ENCODE results near the gene PCGF1.

The PCGF1 gene

DNA sequence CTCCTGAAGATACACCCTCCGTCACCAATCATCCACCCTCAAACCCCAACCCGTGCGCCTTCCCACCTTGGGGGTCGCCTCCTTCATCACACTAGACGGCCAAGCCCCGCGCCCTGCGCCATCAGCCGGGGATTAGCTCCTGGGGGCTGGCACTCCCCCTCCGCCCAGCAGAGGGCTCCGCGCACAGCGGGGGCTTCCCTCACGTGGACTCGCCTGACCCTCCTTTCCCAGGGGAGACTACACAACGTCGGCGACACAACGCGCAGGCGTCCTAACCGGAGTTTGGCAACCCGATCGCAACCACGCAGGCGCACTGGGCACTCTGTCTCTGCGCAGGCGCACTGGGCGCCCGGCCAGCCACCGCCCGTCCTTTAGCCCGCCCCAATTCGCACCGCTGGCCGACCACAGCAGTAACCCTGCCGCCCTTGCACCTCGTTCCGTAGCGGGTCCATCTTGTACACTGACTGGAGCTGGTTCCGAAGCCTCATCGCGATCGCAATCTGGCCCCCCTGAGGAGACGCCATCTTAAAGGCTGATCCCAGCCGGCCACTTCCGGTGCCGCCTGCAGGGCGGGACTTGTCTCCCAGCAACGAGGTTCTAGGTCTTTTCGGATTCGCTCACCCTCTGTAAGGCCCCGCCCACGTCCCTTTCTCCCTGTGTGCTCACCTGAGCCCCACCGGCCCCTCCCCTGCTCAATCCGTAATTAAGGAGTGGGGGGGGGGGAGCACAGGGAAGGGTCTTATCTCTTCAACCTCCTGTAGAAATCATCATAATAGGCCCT is at the start of gene PCGF1:
Gene PCGF1 (minus strand): TSS at position 551 of the 781 bp plus-strand sequence. CDS start 27 bp downstream, at position 524.
- ATAC-seq = peak; percentile 93 to 95

DNA sequence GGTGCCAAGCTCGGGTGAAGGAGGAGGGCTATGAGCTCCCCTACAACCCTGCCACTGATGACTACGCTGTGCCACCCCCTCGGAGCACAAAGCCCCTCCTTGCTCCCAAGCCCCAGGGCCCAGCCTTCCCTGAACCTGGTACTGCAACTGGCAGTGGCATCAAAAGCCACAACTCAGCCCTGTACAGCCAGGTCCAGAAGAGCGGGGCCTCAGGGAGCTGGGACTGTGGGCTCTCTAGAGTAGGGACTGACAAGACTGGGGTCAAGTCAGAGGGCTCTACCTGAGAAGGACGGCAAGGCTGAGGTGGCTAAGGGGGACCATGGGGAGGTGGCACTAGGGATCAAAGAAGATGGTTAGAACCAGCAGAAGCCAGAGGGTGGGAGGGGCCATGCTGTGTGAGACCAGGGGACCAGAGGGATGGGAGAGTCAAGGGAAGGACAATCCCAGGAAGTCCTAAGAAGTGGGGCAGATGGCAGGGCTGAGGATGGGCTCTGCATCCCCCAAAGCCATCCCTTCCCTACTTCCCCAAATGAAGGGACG is 49.4 kb upstream of the PCGF1 start:
- no peak for ATAC-seq

- no peak for ATAC-seq
These were observed 48.7 kb upstream of the PCGF1 start for GRCh38 chr2:74556159-74556558.

DNA sequence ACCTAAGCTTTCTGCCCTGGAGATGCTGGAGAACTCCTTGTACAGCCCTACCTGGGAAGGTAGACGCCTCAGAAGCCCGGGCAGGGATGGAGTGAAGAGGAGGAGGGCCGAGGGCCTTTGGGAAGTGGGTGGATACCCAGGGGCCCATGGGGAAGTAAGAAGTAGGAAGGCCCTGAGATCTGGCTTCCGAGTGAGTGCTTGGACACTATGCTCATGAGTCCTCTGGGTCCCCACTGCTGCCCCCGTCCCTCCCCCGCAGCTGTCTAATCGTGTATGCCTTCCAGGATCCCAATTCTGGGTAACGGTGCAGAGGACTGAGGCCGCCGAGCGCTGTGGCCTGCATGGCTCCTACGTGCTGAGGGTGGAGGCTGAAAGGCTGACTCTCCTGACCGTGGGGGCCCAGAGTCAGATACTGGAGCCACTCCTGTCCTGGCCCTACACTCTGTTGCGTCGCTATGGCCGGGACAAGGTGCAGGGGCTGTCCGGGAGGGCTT is 48.2 kb upstream of the PCGF1 start:
- no peak for ATAC-seq

DNA sequence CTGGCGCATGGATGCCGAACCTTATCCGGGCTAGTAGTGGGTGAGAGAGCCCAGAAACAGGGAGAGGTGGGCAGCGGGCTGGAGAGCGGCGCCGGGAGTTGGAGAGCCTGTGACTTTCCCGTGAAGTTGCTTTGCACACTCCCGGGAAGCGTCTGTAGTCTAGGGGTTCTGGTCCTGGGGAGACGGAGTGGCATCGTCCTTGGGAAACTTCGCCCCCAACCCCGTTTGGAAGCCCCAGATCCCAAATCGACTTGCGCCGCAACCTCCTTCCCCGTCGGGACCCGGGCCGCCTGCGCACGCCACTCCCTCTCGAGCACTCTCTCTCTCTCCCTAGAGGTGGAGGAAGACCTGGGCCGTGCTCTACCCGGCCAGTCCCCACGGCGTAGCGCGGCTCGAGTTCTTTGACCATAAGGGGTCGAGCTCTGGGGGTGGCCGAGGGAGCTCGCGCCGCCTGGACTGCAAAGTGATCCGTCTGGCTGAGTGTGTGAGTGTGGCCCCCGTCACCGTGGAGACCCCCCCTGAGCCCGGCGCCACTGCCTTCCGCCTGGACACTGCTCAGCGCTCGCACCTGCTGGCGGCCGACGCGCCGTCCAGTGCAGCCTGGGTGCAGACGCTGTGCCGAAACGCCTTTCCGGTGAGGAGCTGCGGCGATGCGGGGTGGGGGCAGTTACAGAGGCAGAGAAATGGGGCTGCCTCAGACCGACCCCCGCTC is 47.5 kb upstream of the PCGF1 start:
- peak; percentile 62 to 64 for ATAC-seq

DNA sequence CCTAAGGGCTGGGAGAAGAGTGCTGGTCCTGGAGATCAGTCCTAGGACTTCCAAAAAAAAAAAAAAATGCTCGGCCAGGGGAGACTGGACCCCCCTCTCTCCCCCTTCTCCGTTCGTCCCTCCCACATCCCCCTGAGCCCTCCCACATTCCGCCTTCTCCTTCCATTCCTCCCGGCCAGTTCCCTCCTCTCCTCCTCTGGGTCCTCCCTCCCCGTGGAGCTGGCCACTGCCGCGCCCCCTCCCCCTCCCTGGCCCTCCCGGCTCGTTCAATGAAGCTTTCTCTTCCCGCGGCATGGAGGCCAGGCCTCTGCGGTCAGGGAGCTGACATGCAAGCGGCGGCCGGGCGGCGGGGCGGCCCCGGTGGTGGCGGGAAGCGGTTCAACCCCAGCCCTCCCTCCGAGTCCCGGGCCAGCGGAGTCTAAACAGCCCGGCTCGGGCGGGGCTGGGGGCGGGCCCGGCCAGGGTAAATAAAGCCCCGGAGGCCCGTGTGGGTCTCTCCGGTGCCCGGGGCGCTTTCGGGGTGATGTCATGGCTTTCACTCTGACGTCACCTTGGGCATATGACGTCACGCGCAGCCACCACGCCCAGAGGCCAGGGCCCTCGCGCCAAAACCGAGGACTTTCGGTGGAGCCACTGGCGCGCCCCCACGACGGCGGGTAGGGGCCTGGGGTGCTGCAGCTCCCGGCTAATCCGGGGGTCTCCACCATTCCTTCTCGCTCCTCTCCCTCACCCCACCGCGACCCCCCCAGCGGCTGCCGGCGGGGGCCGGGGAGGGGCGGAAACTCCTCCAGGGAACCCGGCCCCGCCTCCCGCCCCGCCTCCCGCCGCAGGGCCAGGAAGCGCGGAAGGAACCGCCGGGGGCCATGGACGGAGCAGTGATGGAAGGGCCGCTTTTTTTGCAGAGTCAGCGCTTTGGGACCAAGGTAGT is 46.7 kb upstream of the PCGF1 start, which contains the start of the genes DOK1 and LOXL3:
Gene DOK1 (plus strand): TSS at position 829 of the 928 bp plus-strand sequence. CDS start 35 bp downstream, at position 864.
Gene LOXL3 (minus strand): TSS at position 51 of the 928 bp plus-strand sequence. CDS start 1,308 bp downstream, outside the sequence.
- ATAC-seq = peak; percentile 80 to 86

- ATAC-seq = no peak
These were observed 45.7 kb upstream of the PCGF1 start for GRCh38 chr2:74552914-74553811.

GRCh38 chr2:74551942-74552913 is 44.7 kb upstream of the PCGF1 start:
- ATAC-seq = no peak

- no peak for ATAC-seq
These were observed 44.0 kb upstream of the PCGF1 start for GRCh38 chr2:74551530-74551929.

DNA sequence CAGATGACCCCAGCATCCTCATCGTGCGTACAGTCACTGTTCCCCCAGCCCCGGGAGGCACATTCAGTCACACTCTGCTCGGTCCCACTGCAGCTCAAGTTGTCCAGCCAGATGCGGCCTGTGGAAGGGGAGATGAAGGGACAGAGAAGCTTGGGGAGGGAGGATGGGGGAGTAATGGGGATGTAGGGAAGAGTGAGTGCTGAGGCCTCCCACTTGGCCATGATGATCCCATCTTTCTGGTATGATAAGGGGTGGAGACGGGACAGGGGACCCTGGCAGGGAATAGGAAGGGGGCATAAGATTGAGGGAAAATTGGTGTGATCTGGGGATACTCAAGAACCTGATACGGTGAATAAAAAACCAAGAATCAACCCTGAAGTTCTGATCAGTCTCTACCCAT is 42.7 kb upstream of the PCGF1 start:
- no peak for ATAC-seq

DNA sequence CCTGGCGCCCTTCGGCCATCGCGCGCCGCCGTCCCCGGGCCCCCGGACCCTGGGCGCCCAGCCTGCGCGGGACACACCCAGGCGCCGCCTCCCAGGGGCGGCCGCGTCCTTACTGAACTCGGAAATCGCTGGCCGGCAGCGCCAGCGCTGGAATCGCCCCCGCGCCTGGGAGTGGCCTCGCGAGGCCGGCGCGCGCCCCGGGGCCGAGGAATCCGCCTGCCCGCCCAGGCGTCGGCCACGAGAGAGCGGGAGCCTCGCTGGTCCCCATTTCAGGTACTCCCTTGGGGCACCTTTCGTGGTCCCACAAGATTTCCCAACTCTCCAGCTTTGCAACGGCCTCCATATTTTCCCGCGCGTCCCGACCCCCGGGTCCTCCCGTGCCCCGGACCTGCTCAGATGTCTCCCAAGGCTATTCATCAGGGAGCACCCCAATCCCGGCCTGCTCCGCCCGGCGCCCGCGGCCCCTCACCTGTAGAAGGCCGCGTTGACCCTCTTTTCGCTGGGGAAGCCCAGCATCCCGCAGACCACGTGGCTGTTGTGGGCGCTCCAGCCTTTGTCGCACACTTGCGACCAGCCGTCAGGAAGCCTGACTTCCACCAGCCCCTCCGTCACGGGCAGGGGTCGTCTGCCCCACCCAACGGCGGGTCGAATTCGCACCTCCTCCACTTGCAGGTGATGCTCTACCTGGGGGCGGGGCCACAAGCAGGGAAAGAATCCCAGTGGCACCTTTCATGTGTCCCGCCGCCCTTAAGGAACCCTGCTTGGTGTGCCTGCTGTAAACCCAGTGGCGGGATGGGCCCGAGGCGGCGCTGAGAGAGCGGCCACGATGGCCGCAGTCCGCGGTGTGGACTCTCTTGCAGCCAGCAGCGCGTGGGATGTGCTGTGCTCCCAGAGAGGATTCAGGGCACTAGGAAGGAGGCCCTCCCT is 41.7 kb upstream of the PCGF1 start:
- peak; percentile 27 to 36 for ATAC-seq

DNA sequence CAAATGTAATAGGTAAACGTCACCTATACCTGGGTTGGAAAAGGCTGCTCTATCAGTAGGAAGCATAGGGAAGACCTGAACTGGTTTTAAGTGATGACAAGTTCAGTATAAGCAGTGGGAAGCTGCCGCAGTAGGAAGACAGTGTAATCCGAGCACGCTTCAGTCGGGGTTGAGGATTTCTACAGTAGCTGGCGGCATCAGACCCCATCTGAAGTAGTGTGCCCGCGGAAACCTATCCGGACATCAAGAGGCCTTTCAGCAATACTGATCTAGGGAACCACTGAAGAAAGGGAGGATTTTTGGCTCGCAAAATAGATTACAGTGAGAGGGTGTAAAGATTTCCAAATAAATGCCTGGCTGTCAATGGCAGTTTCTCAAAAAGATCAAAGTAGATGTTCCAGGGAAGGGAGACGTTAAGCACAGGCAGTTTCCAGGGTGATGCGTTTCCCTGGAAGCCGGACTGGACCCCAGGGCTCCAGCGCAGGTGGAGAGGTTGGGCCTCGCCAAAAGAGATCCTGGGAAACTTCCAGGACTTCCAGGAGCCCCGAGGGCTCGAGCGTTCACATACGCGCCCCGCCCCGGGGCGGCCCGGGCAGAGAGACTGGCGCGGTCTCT is 40.9 kb upstream of the PCGF1 start:
- ATAC-seq = no peak

DNA sequence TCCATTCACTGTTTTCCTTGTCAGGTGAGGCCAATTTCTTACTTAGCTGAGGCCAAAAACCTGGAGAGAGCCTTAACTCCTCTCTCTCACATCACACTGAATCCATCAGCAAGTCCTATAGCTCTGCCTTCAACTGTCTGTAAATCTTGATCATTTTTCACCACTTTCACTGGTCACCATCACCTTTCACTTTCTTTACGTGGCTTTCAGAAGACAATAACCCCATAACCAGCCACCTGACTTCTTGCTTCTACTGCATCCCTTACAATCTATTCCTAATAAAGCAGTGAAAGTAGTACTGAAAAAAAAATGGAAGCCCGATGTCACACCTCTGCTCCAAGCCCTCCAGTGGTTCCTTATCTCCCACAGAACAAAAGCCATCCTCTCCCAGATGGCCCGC is 38.5 kb upstream of the PCGF1 start:
- ATAC-seq = no peak

DNA sequence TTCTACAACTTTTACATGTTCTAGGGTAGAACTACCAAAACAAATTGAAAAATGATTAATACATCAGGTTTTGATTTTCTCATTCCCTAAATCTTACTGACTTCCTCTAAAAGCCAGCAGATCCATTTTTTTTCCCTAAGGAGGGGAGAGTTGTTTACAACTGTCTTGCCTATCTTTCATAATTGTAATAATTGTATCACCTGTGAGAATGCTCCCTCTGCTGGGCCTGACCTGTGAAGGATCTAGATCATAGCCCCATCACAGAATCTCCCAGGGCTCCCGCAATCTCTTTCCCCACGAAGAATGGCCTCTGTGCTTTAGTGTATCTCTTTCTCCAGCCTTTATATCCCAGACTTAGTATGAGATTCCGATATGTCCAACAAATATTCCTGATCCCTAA is 37.1 kb upstream of the PCGF1 start:
- ATAC-seq = no peak

DNA sequence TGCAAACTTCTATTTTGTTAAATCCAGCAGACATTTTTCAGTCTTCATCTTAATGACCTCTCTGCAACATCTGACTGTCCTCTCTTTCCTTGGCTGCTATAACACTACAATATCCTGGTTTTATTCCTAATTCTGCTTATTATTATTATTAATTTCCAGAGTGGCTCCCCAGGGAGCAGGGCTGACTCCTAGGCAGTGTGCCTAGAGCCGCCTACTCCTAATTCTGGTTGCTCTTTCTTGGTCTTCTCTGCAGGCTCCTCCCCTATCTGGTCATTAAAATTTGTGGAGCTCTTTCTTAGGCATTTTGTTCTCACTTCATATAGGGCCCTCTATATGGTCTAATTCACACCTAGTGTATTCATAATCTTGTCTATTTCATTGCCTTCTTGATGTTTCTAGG is 35.5 kb upstream of the PCGF1 start:
- ATAC-seq = no peak

DNA sequence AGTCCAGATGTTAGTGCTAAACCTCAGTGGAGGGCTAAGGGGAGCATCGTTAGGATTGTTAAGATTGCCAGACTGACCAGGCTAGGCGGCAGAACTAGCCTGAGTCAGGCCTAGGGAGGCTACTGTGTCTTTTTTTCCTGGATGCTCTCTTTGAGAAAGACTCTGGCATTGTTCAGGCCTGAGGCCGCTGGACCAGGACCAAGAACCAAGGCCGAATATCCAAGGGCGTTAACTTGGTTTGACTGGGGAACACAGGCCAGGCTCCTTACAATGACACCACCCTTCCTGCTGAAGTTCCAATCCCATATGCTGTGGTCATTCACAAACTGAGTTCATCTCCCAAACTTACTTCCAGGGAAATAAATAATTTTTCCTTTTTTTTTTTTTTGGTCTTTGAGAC is 32.8 kb upstream of the PCGF1 start:
- ATAC-seq = no peak

DNA sequence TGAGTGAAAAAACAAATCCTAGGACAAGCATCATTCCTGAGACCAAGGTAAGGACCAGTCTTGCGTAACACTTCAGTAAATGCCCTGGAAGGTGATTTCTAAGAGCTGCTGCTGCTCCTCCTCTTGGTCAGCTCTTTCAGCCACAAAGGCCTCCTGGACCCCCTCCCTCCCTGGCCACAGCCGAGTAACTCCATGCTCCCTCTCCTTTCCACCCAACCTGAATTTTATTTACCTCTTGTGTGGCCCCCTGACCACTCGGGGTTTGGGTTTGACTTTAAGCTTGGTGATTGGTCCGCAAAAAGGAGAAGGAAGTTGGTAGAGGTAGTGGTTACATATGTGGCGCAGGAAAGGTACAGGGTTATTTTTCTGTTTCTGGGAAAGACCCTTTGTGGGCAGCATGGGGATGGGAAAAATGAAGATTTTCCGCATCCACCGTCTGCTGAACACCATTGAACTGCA is 31.4 kb upstream of the PCGF1 start:
- ATAC-seq = no peak

- no peak for ATAC-seq
These were observed 29.6 kb upstream of the PCGF1 start for GRCh38 chr2:74537140-74537539.
